ENCODE measurements around the gene FARS2.
"Not testable (repeated sequence)": the region's sequence is repeated elsewhere in the genome, so short reads cannot be mapped to it uniquely, and the experiment has no call there.

Gene FARS2

DNA sequence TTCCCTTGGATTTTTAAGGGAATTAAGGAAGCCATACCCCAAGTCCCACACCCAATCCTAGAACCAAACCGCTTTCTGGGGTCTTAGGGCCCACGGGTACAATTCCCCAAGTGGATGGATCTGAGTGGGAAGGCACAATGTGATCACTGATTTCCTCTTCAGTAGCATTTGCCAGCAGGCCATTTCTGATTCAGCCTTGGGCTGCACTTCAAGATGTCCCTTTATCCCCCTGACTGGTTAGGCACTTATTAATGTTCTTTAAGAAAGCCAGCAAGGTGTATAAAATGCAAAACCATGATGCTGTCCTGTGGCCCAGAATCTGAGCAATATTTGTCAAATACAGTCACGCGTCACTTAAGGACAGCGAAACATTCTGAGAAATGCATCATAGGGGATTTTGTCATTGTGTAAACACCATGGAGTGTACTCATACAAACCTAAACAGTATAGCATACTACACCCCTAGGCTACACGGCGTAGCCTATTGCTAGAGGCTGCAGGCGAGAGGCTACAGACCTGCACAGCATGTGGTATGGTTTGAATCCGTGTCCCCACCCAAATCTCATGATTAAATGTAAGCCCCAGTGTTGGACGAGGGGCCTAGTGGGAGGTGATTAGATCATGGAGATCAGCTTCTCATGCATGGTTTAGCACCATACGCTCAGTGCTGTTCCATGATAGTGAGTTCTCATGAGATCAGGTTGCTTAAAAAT, 511.3 kb downstream of the FARS2 start:
- DNase-seq = no peak

DNA sequence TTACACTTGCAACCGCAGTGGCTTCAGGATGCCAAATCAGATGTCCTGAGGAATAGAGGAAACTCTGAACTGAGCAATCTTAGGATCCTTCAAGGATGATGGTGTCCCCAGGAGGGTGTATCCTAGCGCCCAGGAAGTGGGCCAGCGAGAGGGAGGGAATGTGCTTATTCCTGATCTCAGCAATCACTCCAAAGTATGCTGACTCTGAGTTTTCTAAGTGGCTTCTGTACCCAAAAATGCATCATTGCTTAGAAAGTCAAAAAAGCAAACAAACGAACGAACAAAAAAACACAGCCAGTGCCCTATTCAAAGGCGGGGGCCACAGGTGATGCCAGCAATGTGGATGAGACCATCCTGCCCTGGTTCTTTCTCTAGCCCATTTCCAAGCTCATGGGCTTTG, 514.8 kb downstream of the FARS2 start:
- DNase-seq = no peak

DNA sequence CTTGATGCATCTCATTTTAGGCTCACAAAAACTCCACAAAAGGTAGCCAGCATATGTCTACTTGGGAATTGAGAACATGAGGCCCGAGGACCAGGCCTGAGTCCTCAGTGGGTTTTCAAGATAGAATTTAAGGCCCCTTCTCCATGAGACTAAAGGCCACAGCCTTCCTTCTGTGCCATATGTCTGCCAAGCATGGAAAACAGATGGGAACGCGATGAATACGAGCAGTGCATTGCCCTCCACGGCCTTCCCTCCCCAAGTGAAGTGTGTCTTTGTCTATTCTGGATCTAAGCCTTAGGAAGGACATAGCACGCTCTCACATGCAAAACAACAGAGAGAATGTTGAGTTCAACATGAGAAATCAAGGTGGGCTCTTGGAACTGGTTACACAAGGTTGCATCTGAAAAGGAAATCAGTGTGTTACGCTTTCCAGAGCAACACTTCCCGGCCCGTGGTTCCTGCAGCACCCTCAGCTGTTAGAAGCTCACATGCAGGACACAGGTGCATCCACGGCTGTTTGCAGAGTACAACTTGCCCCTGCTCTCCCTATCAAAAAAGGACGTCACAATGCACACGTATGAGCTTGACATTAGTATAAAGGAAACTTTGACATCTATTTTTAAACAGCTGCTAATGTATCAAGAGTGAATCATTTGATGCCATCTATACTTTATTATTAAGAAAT, 515.5 kb downstream of the FARS2 start:
- no peak for DNase-seq

DNA sequence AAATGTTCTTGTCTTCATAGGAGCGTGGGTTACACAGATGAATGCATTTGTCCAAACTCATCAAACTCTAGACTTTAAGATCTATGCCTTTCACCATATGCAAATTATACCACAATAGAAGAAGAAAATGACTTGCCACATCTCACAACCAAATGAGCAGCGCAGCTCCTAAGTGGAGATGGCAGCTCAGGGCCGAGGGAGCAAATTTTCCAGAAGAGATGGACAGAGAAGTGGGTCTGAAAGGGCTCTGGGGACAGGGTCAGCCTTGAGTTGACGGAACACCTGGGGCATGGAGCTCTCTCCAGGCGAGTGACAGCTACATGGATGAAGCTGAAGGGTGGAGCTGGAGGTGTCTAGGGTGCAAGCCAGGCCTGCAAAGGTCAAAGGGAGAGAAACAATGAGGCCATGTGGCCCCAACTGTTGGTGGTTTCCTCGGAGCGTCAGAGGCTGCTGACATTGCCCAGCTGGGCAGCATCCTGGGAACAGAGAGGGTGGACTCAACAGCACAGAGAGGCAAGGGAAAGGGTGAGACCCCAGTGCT, 517.1 kb downstream of the FARS2 start:
- DNase-seq = no peak

DNA sequence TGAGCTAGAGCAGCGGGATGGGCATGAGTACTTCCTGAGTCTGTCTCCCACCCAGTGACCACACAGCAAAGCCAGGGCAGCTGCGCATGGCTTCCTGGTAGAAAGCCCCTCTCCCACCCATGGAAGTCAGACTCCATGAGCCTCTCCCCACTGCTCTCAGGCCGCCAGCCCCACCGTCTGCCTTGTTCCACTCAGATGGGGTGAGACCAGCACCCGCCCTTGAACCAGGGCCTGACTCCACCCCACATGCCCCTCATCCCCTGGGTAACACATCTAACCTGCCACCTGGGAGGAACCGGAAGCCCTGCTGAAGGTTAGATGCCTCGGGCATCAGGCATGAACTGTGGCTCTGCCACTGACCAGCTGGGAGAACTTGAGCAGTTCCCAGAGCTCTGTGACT, 517.6 kb downstream of the FARS2 start:
- DNase-seq = no peak

DNA sequence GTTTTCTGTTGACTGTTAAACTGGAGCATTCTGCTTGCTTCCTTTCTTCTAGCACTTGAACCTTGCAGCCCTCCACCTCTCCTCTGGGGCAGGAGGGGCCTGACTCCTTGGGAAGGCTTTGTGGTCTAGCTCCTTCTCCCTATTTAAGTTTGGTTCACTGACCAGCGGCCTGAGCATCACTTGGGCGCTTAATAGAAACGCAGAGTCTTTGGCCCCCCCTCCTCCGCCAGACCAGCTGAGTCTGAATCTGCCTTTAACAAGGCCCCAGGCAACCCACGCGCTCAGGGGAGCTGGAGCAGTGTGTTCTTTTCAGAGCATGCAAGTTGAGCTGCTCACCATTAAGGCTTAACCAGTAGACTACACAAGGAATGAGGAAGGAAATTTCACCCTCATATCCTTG, 519.7 kb downstream of the FARS2 start:
- no peak for DNase-seq

DNA sequence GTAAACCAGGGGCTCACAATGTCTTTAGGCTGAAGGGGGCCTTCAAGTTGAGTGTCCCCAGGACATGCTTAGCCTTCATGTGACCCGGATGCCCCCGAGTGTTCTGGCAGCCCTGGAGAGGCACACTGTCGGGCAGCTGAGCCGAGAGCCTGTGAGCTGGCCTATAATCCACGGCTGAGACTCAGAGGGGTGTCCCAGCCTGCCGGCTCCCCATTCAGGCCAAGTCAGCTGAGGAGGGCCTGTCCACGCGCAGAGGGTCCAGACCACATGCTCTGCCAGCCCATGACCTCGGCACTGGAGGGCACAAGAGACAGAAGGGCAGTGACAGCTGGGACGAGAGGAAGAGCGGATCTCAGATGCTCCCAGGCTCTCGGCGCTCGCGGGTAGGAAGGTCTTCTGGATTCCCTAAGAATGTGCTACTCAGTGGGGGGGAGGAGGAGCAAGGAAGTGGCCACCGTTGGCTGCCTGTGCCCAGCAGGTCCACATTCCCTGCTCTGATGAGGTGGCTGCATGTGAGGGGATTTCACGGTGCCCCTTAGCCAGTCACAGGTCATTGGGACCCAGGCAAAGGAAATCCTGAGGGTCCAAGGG, 520.7 kb downstream of the FARS2 start:
- DNase-seq = no peak

DNA sequence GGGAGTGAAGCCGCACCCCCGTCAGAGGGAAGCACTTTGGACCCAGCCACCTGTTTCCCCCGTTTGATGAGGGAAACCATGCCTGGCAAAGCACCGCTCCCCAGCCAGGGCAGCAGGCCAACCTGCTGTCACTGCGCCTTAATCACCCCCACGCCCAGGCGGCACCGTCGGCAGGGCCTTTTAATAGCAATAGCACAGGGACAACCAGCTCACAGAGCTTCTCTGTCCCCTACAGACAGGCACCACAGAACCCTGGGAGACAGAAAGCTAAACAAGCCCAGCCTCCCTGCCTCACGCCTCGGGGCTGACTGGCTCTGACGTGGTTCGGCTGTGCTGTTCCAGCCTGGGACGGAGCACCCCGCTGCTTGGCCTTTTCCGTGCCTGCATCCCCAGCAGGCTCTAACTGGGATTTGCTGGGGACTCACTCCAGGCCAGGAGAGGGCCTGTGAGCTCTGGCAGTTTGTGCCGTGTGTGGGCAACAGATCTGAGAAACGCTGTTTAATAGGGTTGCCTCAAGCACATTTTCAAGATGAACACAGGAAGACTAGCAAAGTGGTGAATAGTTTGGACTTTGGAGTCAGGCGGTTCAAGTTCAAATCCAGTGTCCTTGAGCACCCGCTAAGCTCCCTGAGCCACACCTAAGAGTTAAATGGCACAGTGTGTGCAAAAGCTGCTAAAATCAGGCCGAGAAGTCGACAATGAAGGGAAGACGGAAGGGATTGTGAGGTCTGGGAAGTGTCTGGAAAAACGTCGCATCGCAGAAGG, 521.7 kb downstream of the FARS2 start:
- DNase-seq = no peak

DNA sequence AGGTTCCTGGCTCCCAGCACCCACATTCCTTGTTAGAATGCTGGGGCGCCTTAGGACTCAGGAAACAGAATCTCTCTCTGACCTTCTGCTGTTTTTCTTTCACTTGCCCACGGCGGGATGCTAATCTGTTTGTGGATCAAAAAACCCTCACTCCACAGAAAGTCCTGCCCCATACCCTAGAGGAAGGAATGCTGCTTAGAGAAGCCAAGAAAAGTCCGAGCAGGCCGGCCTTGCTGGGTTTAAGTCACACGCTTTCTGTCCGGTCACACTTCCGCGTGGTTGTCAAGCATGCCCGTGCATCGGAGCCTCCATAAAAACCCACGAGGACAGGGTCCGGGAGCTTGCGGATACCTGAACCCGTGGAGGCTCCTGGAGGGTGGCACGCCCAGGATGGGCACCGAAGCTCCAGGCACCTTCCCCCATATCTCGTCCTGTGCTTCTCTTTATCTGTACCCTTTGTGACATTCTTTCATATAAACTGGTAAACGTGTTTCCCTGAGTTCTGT, 522.3 kb downstream of the FARS2 start:
- DNase-seq = no peak

DNA sequence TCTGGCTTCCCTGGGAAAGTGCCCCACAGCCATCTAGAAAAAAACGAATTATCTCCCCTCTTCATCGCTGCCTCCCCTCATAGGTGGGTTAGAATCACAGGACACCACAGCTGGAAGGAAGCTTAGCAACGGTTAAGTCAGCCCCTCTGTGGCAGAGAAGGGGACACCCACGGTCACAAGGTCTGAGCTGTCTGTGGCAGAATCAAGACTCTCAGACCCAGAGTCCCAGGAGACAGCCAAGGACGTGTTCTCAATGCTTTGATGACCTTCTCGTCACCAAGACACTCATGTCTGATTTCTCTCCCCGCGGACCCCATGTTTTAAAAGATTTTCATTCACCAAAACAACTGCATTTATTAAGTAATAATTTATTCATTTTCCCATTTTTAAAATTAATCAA, 523.9 kb downstream of the FARS2 start:
- no peak for DNase-seq

DNA sequence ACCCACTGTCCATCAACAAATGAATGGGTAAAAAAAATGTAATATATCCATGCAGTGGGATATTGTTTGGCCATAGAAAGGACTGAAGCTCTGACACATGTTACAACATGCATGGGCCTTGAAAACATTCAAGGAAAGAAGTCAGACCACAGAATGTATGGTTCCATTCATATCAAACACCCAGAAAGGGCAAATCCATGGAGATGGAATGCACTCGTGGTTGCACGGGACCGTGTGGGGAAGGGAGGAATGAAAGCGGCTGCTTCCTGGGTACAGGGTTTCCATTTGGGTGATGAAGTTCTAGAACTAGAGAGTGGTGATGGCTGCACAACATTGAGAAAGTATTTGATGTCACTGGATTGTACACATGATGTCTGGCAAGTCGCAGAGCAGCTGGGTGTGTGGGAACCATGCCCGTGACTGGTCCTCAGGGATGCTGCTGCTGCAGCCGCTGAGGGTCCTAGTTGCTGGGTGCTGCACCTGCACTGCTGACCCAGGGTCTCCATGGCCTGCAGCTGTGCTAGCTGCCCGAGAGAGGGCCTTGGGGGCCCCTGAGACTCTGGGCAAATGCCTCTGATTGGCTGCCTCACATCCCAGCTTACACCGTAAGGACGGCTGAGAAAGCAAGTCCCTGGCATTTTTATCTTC, 525.1 kb downstream of the FARS2 start:
- DNase-seq = no peak

DNA sequence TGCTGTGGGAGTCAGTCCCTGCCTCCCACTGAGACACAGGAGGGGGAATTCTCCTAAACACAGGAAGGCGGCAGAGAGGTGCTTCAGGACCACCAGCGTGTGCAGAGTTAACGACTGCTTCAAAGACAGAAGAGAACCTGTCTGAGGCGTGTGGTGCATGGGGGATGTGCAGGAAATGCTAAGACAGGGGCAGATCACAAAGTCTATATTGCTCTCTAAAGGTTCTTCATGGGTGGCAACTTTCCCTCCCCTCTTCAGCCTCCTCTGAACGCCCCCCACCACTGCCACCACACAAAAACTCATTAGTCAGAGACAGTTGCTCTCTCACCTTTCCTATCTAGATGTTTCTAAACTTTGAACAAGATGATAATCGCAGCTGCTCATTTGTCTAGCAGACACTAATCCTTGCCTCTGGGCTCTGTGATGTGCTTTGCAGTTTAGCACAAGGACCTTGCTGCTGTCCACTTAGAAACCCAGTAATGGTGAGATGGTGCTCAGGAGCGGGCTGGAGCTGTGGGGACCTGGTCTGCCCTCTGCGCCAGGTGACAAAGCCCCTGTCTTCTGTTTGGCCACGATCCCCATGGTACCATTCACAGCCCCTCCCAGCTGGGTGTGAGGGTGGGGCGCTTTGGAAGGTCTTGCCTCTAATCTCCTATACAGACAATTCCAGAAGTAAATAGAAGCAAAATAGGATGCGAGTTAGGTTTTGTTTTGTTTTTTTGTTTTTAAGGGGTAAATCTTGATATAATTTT, 525.8 kb downstream of the FARS2 start:
- DNase-seq = no peak

DNA sequence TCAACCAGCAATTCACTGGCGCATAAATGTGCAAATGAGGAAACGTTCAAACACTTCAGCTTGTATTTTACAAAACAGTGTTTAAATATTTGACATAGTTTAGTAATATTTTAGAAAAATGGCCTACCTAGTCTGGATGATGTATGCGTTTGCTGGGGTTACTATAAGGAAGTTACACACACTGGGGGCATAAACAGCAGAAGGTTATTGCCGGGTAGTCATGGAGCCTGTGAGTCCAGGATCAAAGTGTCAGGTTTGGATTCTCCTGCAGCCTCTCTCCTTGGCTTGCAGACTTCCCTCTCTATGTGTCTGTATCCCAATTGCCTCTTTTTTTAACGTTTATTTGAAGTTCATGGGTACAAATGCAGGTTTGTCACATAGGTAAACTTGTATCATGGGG, 528.1 kb downstream of the FARS2 start:
- not testable (repeated sequence) for DNase-seq

DNA sequence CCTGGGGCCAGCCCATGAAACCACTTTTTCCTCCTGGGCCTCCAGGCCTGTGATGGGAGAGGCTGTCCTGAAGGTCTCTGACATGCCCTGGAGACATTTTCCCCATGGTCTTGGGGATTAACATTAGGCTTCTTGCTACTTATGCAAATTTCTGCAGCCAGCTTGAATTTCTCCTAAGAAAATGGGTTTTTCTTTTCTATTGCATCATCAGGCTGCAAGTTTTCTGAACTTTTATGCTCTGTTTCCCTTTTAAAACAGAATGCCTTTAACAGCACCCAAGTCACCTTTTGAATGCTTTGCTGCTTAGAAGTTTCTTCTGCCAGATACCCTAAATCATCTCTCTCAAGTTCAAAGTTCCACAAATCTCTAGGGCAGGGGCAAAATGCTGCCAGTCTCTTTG, 535.2 kb downstream of the FARS2 start:
- not testable (repeated sequence) for DNase-seq

DNA sequence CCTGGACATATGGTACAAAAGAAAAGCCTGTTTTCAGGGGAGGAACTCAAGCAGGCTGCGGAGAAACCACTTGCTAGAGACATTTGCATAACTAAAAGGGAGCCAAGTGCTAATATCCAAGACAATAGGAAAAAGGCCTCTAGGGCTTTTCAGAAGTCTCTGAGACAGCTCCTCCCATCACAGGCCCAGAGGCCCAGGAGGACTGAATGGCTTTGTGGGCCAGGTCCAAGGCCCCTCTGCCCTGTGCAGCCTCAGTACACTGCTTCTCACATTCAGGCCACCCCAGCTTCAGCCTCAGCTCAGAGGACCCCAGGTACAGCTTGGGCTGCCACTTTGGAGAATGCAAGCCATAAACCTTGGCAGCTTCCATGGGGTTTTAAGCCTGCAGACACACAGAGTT, 545.1 kb downstream of the FARS2 start:
- DNase-seq = not testable (repeated sequence)

DNA sequence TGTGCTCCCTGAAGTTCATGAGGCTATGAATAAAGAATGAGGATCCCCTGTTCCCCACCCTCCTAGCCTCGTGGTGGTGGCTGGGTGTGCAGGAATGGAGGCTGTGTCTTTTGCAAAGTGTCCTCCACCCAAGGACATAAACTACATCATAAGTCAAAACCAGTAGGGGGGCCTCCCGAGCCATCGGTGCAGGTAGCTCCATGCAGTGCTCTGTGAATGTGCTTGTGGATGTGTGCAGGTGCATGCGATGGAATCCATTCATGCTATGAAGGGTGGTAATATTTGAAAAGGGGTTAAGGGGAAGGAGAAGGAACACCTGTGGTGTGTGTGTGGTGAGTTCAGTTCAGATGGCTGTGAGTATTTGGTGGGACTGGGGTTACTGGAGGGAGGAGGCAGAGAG, 548.1 kb downstream of the FARS2 start:
- peak; percentile 8 for DNase-seq

DNA sequence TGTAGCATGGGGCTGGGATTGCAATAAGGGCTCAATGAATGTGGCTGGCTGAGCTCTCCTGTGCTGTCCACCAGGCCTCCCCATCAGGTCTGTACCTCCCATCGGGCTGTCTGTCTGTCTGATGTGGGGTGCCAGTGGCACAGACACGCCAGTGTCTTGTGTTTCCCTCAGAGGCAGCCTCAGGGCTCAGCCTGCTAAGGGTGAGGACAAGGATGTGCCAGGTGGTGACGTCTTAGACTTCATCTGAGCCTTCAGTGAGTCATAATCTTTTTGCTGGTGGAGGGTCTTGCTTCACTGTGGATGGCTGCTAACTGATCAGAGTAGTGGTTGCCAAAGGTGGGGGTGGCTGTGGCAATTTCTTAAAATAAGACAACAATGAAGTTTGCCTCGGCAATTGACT, 550.7 kb downstream of the FARS2 start:
- DNase-seq = no peak

DNA sequence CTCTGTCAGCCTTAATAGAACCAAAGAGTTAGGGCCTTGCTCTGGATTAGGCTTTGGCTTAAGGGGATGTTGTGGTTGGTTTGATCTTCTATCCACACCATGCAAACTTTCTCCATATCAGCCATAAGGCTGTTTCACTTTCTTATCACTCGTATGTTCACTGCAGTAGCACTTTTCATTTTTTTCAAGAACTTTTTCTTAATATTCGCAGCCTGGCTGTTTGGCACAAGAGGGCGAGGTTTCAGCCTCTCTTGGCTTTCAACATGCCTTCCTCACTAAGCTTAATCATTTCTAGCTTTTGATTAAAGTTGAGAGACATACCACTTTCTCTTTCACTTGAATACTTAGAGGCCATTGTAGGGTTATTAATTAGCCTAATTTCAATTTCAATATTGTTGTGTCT, 552.3 kb downstream of the FARS2 start:
- DNase-seq = peak; percentile 29

DNA sequence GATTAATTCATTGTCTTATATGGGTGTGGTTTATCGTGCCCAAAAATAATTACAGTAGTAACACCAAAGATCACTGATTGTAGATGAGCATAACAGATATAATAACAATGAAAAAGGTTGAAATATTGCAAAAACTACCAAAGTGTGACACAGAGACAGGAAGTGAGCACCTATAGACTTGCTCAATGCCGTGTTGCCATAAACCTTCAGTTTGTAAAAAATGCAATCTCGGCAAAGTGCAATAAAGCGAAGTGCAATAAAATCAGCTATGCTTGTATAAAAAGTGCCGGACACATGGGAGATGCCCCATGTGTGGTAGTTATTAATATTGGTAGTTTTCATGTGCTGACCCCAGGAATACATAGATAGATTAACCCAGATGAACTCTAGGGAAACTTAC, 552.8 kb downstream of the FARS2 start:
- no peak for DNase-seq

DNA sequence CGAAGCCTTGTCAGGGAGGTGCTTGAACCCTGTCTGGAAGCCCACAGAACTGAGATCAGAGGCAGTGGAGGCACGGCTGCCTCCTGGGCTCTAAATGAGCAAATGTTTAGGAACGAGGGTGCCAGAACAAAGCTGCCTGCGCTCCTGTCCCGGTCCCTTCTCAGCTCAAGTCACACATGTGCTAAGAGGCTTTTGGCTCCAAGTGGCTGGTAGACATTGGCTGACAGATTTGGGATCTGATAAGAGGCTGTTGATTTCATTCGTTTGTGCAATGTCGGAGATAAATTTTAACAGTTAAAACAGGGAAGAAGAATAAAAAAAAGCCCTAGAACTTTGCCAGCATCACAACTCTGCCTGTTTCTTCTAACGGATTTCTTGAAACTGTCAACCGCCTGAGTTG, 553.6 kb downstream of the FARS2 start:
- DNase-seq = no peak

DNA sequence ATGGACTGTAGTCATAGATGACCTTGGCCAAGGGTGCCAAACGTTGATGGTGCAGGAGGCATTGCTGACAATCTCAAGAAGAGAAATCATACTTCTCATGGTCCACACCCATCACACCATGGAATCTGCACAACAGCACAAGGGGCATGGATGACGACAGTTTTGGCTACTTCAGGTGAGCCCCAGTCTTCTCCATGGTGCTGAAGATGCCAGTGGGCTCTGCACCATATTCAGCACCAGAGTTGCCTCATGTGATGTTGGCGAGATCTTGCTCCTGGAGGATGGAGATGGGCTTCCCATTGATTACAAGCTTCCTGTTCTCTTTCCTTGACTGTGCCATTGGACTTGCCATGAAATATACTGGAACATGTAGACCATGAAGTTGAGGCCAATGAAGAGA, 556.6 kb downstream of the FARS2 start:
- no peak for DNase-seq

DNA sequence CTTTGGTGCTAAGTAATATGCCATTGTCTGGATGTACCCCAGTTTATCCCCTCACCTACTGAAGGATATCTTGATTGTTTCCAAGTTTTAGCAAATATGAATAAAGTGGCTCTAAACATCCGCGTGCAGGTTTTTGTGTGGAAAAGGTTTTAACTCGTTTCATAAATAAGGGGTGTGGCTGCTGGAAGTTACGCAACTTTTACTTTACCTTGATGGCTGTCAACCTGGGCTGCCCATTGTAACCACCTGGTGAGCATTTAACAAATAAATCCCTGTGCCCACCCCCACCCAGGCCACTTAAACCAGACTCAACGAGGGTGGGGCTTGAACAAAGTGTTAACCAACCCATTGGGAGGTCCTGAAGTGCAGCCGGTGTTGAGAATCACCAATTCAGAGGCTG, 557.6 kb downstream of the FARS2 start:
- no peak for DNase-seq
